Caco-2 (cell line): ENCODE measurements around the gene CNOT6L. TPM values are rescaled to one million over a fixed set of nuclear protein-coding genes. Genes with fewer than 3 reads are reported as not detected.

Experiments
- BruUV-seq: library from RNA; stranded (reverse); fragments of 400-500 nt; replicated peaks from 2 replicates; lab custom pipeline; 2021; lab: Mats Ljungman, UMichigan
- CTCF ChIA-PET: fragments of 300-600 bp; sonication (Branson Sonifier 250); formaldehyde crosslinking; loops from one replicate; lab custom pipeline; 2022; ENCODE audit warnings: antibody characterized with exemption; lab: Charles Lee
- POLR2A ChIA-PET: fragments of 300-600 bp; sonication (Branson Sonifier 250); formaldehyde crosslinking; loops from one replicate; lab custom pipeline; 2022; ENCODE audit warnings: antibody characterized with exemption; lab: Charles Lee
- DNase-seq, 2 experiments: peaks; one replicate each; pipeline versions ENCODE4 v3.0.0 to v3.0.0-alpha.2; 2020 to 2022
- H3K27me3 ChIP-seq: replicated peaks from 2 replicates; pipeline ENCODE4 v1.6.0; 2011; ENCODE audit warnings: low read length; ENCODE audit not compliant: control insufficient read depth, insufficient read depth
- H3K36me3 ChIP-seq: 2 replicates; pipeline ENCODE4 v1.5.1; 2011; ENCODE audit warnings: low read length; ENCODE audit not compliant: control insufficient read depth, insufficient read depth
- H3K4me1 ChIP-seq: fragments of 250-450 bp; sonication (Bioruptor Pico); 2 replicates; pipeline ENCODE4 v1.5.1; 2020; ENCODE audit warnings: mild to moderate bottlenecking
- H3K4me3 ChIP-seq: 2 replicates; pipeline ENCODE4 v1.5.1; 2011; ENCODE audit warnings: low read depth, mild to moderate bottlenecking, control low read depth, low read length
- H3K9me3 ChIP-seq: fragments of 250-450 bp; sonication (Bioruptor Pico); 2 replicates; pipeline ENCODE4 v1.5.1; 2020; ENCODE audit warnings: mild to moderate bottlenecking, moderate library complexity
- H3K27ac Mint-ChIP-seq: one replicate; pipeline ENCODE4 v1.8.0; 2022; ENCODE audit warnings: mixed read lengths; ENCODE audit not compliant: unreplicated experiment
- H3K27me3 Mint-ChIP-seq: one replicate; pipeline ENCODE4 v1.8.0; 2022; ENCODE audit warnings: mixed read lengths; ENCODE audit not compliant: insufficient read depth, unreplicated experiment
- H3K36me3 Mint-ChIP-seq: one replicate; pipeline ENCODE4 v1.8.0; 2022; ENCODE audit warnings: mild to moderate bottlenecking, mixed read lengths; ENCODE audit not compliant: insufficient read depth, unreplicated experiment
- H3K4me1 Mint-ChIP-seq: one replicate; pipeline ENCODE4 v1.8.0; 2022; ENCODE audit warnings: low read depth, mixed read lengths; ENCODE audit not compliant: unreplicated experiment
- H3K4me3 Mint-ChIP-seq: one replicate; pipeline ENCODE4 v1.8.0; 2022; ENCODE audit warnings: mild to moderate bottlenecking, moderate library complexity, mixed read lengths; ENCODE audit not compliant: unreplicated experiment
- H3K9me3 Mint-ChIP-seq: one replicate; pipeline ENCODE4 v1.8.0; 2022; ENCODE audit warnings: mixed read lengths; ENCODE audit not compliant: unreplicated experiment
- CTCF ChIP-seq, 2 experiments: fragments of 200-600 bp in 1 of 2; IDR thresholded peaks; 1 replicate in 1 of 2; 2 replicates in 1 of 2; pipeline versions ENCODE4 v1.5.1 to v1.8.0; 2011 to 2022; ENCODE audit warnings: antibody characterized with exemption in 1 of 2, control low read depth in 1 of 2, inconsistent platforms in 1 of 2, low read depth in 1 of 2, low read length in 1 of 2, mild to moderate bottlenecking in 1 of 2, moderate library complexity in 1 of 2; ENCODE audit not compliant: insufficient read depth in 1 of 2, severe bottlenecking in 1 of 2, unreplicated experiment in 1 of 2
- intact Hi-C: fragments of 100-400 bp; cut with micrococcal nuclease; formaldehyde crosslinking; loops from one replicate; pipeline ENCODE4 v1.10.0; 2022; ENCODE audit not compliant: unreplicated experiment
- total RNA-seq: library from RNA; stranded (reverse); gene quantifications from 2 replicates; pipeline ENCODE4 v1.2.3, GENCODE V29; 2022

The CNOT6L gene
- total RNA-seq, 1 experiment from 2014 or later: 18.8 TPM

GRCh38 chr4:77817304-77818072, 1.7 kb downstream of the CNOT6L start:
- H3K9me3 ChIP-seq: no peaks in the 10 kb centered on the region
- no peaks in the 10 kb centered on the region for H3K36me3 ChIP-seq
- POLR2A ChIA-PET: interaction anchor here (0.5 to 1.3 kb wide), 2 partner anchors 35 to 45 kb away, joined by 4 to 6 read pairs; partner anchors contain the start of gene MRPL1
- intact Hi-C loops: loop anchor here (1.0 to 5.0 kb wide), 2 partner anchors 45 to 140 kb away; partner anchors contain the start of gene MRPL1
- Mint-ChIP-seq H3K9me3 (no peaks in the 10 kb centered on the region), H3K27me3 (no peaks in the 10 kb centered on the region), H3K4me1 (no peaks in the 10 kb centered on the region), H3K36me3 (peaks cover 13% of the 10 kb centered on the region), H3K27ac (peak overlapping the region; percentile 89), H3K4me3 (peak overlapping the region; percentile 96)
- H3K4me3 ChIP-seq: peak overlapping the region; percentile 93
- BruUV-seq: no TSS peak
- no peaks in the 10 kb centered on the region for H3K27me3 ChIP-seq
- TF ChIP-seq CTCF (IDR thresholded peaks at IDR 0.05; ENCODE audit: insufficient read depth in 1 of 2, low read depth in 1 of 2, low read length in 1 of 2, severe bottlenecking in 1 of 2, unreplicated experiment in 1 of 2): no peak
- CTCF ChIA-PET: interaction anchor here (0.5 to 1.2 kb wide), 8 partner anchors 8 to 251 kb away, joined by 3 to 6 read pairs (median 3); partner anchors contain the start of gene MRPL1
- no peak for DNase-seq
- peaks cover 7% of the 10 kb centered on the region for H3K4me1 ChIP-seq

- Histone ChIP-seq H3K9me3 (no peaks in the 10 kb centered on the region), H3K4me3 (no peak overlapping the region), H3K27me3 (no peaks in the 10 kb centered on the region), H3K4me1 (peaks cover 7% of the 10 kb centered on the region), H3K36me3 (no peaks in the 10 kb centered on the region)
- no peaks in the 10 kb centered on the region for H3K27me3 Mint-ChIP-seq
- POLR2A ChIA-PET: no interaction called here
- TF ChIP-seq CTCF (IDR thresholded peaks at IDR 0.05; ENCODE audit: insufficient read depth in 1 of 2, low read depth in 1 of 2, low read length in 1 of 2, severe bottlenecking in 1 of 2, unreplicated experiment in 1 of 2): no peak
- H3K4me3 Mint-ChIP-seq: no peak overlapping the region
- no TSS peak for BruUV-seq
- H3K4me1 Mint-ChIP-seq: no peaks in the 10 kb centered on the region
- H3K9me3 Mint-ChIP-seq: no peaks in the 10 kb centered on the region
- H3K36me3 Mint-ChIP-seq: peaks cover 13% of the 10 kb centered on the region
- no peak for DNase-seq
- CTCF ChIA-PET: no interaction called here
- H3K27ac Mint-ChIP-seq: no peak overlapping the region
- intact Hi-C loops: loop anchor here (5.0 kb wide), 1 partner anchor 141 kb away; no protein-coding TSS in a partner anchor
These were observed 2.6 kb downstream of the CNOT6L start for GRCh38 chr4:77816546-77816945.

GRCh38 chr4:77815636-77816035, 3.5 kb downstream of the CNOT6L start:
- ChIA-PET CTCF (no interaction called here), POLR2A (no interaction called here)
- no peak overlapping the region for H3K4me3 Mint-ChIP-seq
- H3K9me3 ChIP-seq: no peaks in the 10 kb centered on the region
- H3K4me1 Mint-ChIP-seq: no peaks in the 10 kb centered on the region
- no TSS peak for BruUV-seq
- no peaks in the 10 kb centered on the region for H3K9me3 Mint-ChIP-seq
- TF ChIP-seq CTCF (IDR thresholded peaks at IDR 0.05; ENCODE audit: insufficient read depth in 1 of 2, low read depth in 1 of 2, low read length in 1 of 2, severe bottlenecking in 1 of 2, unreplicated experiment in 1 of 2): no peak
- H3K36me3 Mint-ChIP-seq: peaks cover 13% of the 10 kb centered on the region
- peaks cover 7% of the 10 kb centered on the region for H3K4me1 ChIP-seq
- H3K27me3 Mint-ChIP-seq: no peaks in the 10 kb centered on the region
- H3K4me3 ChIP-seq: no peak overlapping the region
- no peaks in the 10 kb centered on the region for H3K36me3 ChIP-seq
- no peak overlapping the region for H3K27ac Mint-ChIP-seq
- DNase-seq: no peak
- intact Hi-C loops: loop anchor here (5.0 kb wide), 1 partner anchor 142 kb away; no protein-coding TSS in a partner anchor
- H3K27me3 ChIP-seq: no peaks in the 10 kb centered on the region
